Spinal cord (tissue), 10 donors: ENCODE measurements around the gene C11orf98. TPM values are rescaled to one million over a fixed set of nuclear protein-coding genes. Genes with fewer than 3 reads are reported as not detected.
"Not testable (repeated sequence)": the region's sequence is repeated elsewhere in the genome, so short reads cannot be mapped to it uniquely, and the experiment has no call there.

ENCODE experiments used
- DNase-seq, 6 donors: peaks; one replicate each; pipeline versions ENCODE4 v3.0.0 to v3.0.0-alpha.2; 2013 to 2015; ENCODE audit warnings: low spot score in 6 of 6, low read depth in 4 of 6
- H3K27ac ChIP-seq: one replicate; pipeline ENCODE4 v1.5.1; 2013; ENCODE audit warnings: low read depth, low read length, control low read depth
- H3K27me3 ChIP-seq: one replicate; pipeline ENCODE4 v1.6.1; 2013; ENCODE audit warnings: low read length; ENCODE audit not compliant: control insufficient read depth, insufficient read depth
- H3K36me3 ChIP-seq: one replicate; pipeline ENCODE4 v1.6.1; 2013; ENCODE audit warnings: low read length; ENCODE audit not compliant: control insufficient read depth, insufficient read depth
- H3K4me1 ChIP-seq: one replicate; pipeline ENCODE4 v1.6.1; 2013; ENCODE audit warnings: low read length; ENCODE audit not compliant: control insufficient read depth, insufficient read depth
- H3K4me3 ChIP-seq: one replicate; pipeline ENCODE4 v1.5.1; 2013; ENCODE audit warnings: low read depth, low read length, control low read depth
- H3K9me3 ChIP-seq: one replicate; pipeline ENCODE4 v1.6.1; 2013; ENCODE audit warnings: low read length; ENCODE audit not compliant: control insufficient read depth, insufficient read depth
- WGBS: methylation state at CpG from one replicate; pipeline ENCODE4 v1.1.5; 2013; ENCODE audit warnings: missing lambda C conversion rate; ENCODE audit not compliant: insufficient coverage; 5-methylcytosine and 5-hydroxymethylcytosine counted together
- polyA plus RNA-seq, 2 donors: library from polyadenylated mRNA; unstranded; fragments of 120-200 nt; gene quantifications; one replicate each; pipeline ENCODE4 v1.2.1, GENCODE V29; 2013; ENCODE audit not compliant: insufficient read length in 2 of 2
- total RNA-seq, 2 donors: library from RNA; depleted of rRNA in 1 of 2; stranded (reverse); fragments of 120-200 nt in 1 of 2; fragments of >200 nt in 1 of 2; gene quantifications; one replicate each; pipeline versions ENCODE4 v1.2.3 to v1.2.4, GENCODE V29; 2013 to 2014
- donor health status: healthy.

Gene C11orf98
- total and polyA plus RNA-seq, 4 donors, result 21.4 to 66.0 (median 62.7) TPM

DNA sequence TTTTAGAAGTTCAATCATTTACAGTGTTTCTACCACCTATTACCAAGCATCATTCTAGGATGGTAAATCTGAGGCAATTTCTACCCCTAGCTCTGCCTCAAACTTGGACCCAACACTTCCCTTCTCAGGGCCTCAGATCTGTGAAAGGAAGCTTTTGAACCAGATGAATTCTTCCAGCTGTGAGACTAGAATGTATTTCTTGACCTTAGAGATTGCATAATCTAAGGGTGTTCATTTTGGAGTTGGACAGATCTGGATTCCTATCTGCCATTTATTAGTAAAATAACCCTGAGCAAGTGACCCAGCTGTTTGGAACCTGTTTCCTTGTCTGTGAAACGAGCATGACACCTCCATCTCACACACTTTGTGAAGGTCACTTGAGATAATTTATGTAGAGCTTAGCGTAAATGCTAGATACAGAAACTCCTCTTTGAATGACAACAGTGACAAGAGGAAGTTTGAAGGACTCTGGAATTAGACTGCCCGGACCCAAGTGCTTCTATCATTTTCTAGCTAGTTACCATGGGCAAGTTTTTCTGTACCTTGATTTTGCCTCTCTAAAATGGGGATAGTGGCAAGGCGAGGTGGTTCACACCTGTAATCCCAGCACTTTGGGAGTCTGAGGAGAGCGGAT is 8.1 kb downstream of the C11orf98 start:
- H3K4me1 ChIP-seq, result peaks cover 8% of the 10 kb centered on the region
- H3K9me3 ChIP-seq, result no peaks in the 10 kb centered on the region
- H3K27me3 ChIP-seq, result no peaks in the 10 kb centered on the region
- WGBS, result 92% methylated on average over 2 of the region's 5 CpGs
- H3K4me3 ChIP-seq, result no peak overlapping the region
- no peak overlapping the region for H3K27ac ChIP-seq
- DNase-seq, result no peak
- peaks cover 4% of the 10 kb centered on the region for H3K36me3 ChIP-seq

DNA sequence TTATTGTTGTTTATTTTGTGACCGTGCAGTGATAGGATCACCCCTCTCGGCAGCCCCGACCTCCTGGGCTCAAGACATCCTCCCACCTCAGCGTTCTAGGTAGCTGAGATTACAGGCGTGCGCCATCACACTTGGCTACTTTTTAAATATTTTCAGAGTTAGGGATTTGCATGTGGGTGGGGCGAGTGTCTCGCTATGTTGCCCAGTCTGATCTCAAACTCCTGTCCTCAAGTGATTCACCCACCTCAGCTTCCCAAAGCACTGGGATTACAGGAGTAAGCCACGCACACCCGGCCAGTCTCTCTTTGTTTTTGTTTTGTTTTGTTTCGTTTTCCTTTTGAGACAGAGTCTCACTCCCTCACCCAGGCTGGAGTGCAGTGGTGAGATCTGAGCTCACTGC is 10.7 kb downstream of the C11orf98 start:
- WGBS, result 90% methylated on average over 2 of the region's 11 CpGs
- DNase-seq, result no peak
- Histone ChIP-seq H3K27me3 (no peaks in the 10 kb centered on the region), H3K4me3 (no peak overlapping the region), H3K9me3 (no peaks in the 10 kb centered on the region), H3K36me3 (peaks cover 8% of the 10 kb centered on the region), H3K4me1 (peaks cover 14% of the 10 kb centered on the region), H3K27ac (no peak overlapping the region)

DNA sequence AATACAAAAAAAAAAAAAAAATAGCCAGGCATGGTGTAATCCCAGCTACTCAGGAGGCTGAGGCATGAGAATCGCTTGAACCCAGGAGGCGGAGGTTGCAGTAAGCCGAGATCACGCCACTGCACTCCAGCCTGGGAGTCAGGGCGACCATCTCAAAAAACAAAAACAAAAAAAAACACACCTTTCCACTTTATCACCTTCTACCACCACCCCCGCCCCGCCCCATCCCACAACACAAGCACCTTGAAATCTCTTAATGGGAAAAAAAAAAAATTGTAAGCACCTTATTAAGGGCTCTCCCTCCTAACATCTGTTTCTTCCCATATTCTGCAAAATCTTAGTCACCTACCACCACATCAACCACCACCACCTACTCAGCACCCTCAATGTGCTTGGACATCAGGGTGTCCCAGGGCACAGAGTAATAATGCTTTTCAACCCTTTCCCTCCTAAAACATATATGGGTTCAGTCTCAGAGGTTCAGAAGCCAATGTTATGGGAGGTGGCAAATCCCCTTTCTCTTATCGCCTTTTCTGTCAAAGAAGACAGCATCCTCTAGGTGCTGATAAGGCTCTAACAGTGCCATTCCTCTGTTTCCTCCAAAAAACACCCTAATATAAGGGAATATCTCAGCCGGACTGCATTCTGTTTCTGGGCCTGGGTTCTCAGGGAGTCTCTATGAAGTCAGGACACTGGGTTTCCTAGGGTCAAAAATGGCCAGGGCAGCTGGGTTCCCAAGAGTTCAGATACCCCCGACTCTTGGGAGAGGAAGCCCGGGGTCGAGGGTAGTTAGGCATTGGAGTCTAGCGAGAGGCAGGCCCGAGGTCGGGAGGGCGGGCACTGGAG is 12.6 kb downstream of the C11orf98 start:
- Histone ChIP-seq H3K4me3 (peak overlapping the region; percentile 91), H3K27me3 (no peaks in the 10 kb centered on the region), H3K4me1 (peaks cover 16% of the 10 kb centered on the region), H3K36me3 (peaks cover 27% of the 10 kb centered on the region), H3K9me3 (no peaks in the 10 kb centered on the region), H3K27ac (peak overlapping the region; percentile 89)
- 44% methylated on average over 16 of the region's 16 CpGs for WGBS
- DNase-seq, result no peak

DNA sequence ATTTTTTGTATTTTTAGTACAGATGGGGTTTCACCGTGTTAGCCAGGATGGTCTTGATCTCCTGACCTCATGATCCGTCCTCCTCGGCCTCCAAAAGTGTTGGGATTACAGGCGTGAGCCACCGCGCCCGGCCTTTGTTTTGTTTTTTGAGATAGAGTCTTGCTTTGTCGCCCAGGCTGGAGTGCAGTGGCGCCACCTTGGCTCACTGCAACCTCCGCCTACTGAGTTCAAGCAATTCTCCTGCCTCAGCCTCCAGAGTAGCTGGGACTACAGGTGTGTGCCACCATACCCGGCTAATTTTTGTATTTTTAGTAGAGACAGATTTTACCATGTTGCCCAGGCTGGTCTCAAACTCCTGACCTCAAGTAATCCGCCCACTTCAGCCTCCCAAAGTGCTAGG is 14.7 kb downstream of the C11orf98 start:
- 89% methylated on average over 8 of the region's 12 CpGs for WGBS
- Histone ChIP-seq H3K36me3 (peaks cover 32% of the 10 kb centered on the region), H3K4me1 (peaks cover 31% of the 10 kb centered on the region)
- H3K27ac ChIP-seq, DNase-seq, H3K4me3 ChIP-seq, H3K27me3 ChIP-seq, H3K9me3 ChIP-seq: not testable (repeated sequence)

DNA sequence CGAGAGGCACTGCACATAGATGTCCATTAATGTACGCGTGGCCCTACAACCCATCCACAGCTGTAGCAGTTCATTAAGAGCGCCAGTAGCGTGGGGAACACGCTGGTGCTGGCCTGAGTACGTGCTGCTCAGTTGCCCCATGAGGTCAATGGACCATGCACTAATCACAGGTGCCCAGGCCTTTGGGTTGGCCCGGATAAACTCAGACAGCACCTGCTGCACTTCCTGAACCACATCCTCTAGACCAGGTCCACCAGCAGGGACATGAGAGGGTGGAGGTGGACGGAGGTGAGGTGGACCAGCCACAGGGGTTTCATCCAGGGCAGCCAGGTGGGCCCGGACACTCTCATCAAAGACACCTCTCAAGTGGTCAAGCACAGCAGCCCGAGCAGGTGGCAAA is 15.5 kb downstream of the C11orf98 start:
- H3K9me3 ChIP-seq, result no peaks in the 10 kb centered on the region
- no peaks in the 10 kb centered on the region for H3K27me3 ChIP-seq
- H3K4me3 ChIP-seq, result no peak overlapping the region
- H3K27ac ChIP-seq, result no peak overlapping the region
- no peak for DNase-seq
- 97% methylated on average over 11 of the region's 11 CpGs for WGBS
- H3K36me3 ChIP-seq, result peaks cover 37% of the 10 kb centered on the region
- peaks cover 37% of the 10 kb centered on the region for H3K4me1 ChIP-seq

DNA sequence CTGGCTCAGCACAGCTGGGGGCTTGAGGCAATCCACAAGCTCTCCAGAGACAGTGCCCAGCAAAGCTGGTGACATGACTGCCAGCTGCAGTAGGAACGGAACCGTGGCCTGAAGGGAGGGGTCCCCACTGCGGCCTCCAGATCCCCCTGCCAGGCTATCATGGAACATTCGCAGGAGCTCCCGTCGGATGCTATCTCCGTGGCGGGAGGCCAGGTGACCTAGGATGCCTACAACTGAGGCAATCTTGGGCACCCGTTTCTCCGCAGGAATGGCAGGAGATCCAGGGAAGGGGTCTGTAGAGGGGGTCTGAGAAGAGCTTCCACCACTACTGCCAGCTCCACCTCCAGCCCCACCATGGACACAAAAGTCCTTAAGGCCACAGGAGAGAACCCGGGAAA is 16.0 kb downstream of the C11orf98 start:
- DNase-seq, result no peak
- H3K9me3 ChIP-seq, result no peaks in the 10 kb centered on the region
- peaks cover 37% of the 10 kb centered on the region for H3K4me1 ChIP-seq
- 89% methylated on average over 8 of the region's 11 CpGs for WGBS
- H3K27ac ChIP-seq, result no peak overlapping the region
- H3K4me3 ChIP-seq, result no peak overlapping the region
- H3K27me3 ChIP-seq, result no peaks in the 10 kb centered on the region
- peaks cover 42% of the 10 kb centered on the region for H3K36me3 ChIP-seq

DNA sequence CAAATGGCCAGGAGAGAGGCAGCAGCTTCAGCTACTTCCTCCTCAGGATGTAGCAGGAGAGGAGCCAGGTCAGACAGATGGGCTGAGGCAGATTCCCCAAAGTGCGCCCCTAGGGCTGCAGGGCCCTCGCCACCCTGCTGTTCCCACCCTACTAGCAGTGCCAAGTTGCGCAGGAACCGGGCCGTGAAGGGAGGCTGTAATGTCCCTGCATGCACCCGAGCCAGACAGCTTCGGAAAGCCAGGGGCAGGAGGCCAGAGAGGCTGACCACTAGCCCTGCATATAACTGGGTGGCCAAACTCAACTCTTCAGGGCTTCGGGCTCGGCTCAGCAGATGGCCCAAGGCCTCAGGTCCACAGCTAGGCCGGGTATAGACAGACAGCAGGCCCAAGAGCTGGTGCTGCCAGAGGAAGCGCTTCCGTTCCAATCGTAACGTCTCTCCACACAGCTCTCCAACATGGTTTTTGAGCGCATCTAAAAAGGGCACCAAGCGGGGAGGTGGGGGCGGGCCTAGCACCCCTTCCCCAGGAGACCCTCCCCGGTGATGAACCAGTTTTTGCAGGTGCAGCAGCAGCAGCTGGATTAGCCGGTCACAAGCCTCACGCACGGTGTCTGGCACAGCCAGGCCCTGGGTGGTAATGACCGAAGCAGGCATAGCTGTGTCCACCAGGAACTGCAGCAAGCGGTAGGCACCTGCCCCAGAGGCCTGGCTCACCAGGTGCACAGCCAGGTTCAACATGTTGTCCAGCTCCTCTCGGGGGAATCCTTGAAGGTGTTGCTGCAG is 16.6 kb downstream of the C11orf98 start:
- peaks cover 48% of the 10 kb centered on the region for H3K36me3 ChIP-seq
- no peaks in the 10 kb centered on the region for H3K27me3 ChIP-seq
- no peak overlapping the region for H3K4me3 ChIP-seq
- no peaks in the 10 kb centered on the region for H3K9me3 ChIP-seq
- H3K4me1 ChIP-seq, result peaks cover 37% of the 10 kb centered on the region
- no peak overlapping the region for H3K27ac ChIP-seq
- DNase-seq, result no peak
- 92% methylated on average over 24 of the region's 24 CpGs for WGBS

DNA sequence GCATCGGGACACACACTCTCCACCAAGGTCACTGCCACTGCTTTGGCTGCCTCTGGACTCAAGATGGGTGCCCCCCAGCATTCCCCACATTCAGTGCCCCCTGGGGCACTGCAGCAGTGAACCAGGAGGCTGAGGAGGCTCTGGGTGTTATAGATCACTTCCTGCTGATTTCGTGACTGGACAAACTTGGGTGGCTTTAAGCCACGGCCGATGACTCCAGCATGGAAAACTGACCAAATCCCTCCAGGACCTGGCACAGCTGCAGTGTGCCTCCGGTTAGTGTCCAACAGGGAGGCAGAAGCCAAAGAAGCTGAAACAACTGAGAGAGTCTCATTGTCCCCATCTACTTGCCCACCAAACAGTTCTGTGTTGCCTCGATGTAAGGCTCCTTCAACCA is 17.4 kb downstream of the C11orf98 start:
- Histone ChIP-seq H3K9me3 (no peaks in the 10 kb centered on the region), H3K4me3 (no peak overlapping the region), H3K27me3 (no peaks in the 10 kb centered on the region), H3K36me3 (peaks cover 52% of the 10 kb centered on the region), H3K4me1 (peaks cover 33% of the 10 kb centered on the region), H3K27ac (no peak overlapping the region)
- DNase-seq, result no peak
- WGBS, result 88% methylated on average over 6 of the region's 6 CpGs

DNA sequence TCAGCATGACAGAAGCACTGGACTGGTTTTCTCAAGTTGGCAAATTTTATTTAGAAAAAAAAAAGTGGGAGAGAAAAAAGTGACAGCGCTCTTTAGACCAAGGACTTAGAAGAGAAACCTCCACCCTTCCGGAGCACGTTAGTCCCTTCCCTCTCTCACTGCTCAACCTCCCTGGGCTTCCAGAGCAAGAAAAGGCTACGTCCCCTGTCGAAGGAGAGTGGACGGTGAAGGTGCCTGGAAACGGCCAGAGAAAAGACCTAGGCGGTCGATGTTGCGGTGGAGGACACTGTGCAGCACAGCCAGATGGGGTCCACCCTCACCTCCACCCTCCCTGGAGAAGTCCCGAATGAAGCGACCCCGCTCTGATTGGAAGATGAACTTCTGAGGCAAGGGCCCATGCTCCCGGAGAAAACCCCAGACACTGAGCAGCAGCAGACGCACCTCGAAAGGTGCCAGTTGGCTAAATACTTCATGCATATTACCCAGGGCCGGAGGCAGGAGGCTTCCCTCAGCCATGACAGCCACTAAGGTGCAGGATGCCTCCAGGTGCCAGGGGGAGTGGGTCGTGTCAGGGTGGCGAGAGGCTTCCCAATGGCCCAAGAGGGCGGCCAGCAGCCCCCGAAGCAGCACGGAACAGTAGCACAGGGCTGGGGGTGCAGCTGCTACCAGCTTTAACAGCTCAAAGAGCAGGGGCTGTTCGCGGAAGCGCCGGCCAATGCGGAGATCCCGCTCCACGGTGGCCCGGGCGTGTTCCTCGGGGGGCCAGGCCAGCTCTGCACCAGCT is 18.0 kb downstream of the C11orf98 start:
- Histone ChIP-seq H3K4me3 (peak overlapping the region; percentile 99), H3K4me1 (peaks cover 29% of the 10 kb centered on the region), H3K36me3 (peaks cover 52% of the 10 kb centered on the region), H3K27me3 (no peaks in the 10 kb centered on the region), H3K27ac (peak overlapping the region; percentile 33), H3K9me3 (no peaks in the 10 kb centered on the region)
- WGBS, result 81% methylated on average over 23 of the region's 32 CpGs
- no peak for DNase-seq
